SK-N-MC (cell line): ENCODE data around the gene IRAK3.

Source experiments
- EZH2 ChIP-seq: fragments of 200-600 bp; sonication (generic); IDR thresholded peaks from one replicate; pipeline ENCODE4 v1.6.1; 2017; ENCODE audit warnings: antibody characterized with exemption
- POLR2AphosphoS5 ChIP-seq: IDR thresholded peaks from 2 replicates; pipeline ENCODE4 v1.6.1; 2012; ENCODE audit warnings: mild to moderate bottlenecking, low read depth, low read length, borderline replicate concordance

DNA sequence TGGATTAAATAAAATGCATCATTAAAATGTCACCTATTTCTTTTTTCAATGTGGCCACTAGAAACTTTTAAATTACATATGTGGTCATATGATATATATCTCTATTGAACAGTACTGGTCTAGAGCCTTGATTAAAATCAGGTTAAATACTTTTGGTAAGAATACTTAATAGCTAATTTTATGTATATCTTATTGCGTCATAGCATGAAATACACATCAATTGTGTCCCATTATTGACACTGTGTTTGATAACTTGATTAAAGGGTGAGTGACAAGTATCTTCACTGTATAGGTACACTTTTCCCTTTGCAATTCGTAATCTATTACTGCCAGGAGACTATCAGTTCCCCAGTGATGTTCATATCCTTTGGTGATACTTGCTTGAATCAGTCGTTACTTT lies 108.9 kb downstream of the IRAK3 start:
- TF ChIP-seq EZH2 (no peak), POLR2AphosphoS5 (no peak)
